MG63 (cell line): ENCODE results near the gene CLBA1. TPM values are rescaled to one million over a fixed set of nuclear protein-coding genes. Genes with fewer than 3 reads are reported as not detected.

Experiments used
- DNase-seq: peaks from one replicate; pipeline ENCODE4 v3.0.0-alpha.2; 2020
- H3K27me3 ChIP-seq: fragments of 250-450 bp; sonication (Bioruptor Pico); 2 replicates; pipeline ENCODE4 v1.5.1; 2020; ENCODE audit warnings: mild to moderate bottlenecking, moderate library complexity
- H3K36me3 ChIP-seq: fragments of 250-450 bp; sonication (Bioruptor Pico); 2 replicates; pipeline ENCODE4 v1.5.1; 2020; ENCODE audit warnings: mild to moderate bottlenecking, moderate library complexity
- H3K4me3 ChIP-seq: fragments of 250-450 bp; sonication (Bioruptor Pico); 2 replicates; pipeline ENCODE4 v1.5.1; 2020; ENCODE audit warnings: mild to moderate bottlenecking, moderate library complexity
- H3K9me3 ChIP-seq: fragments of 250-450 bp; sonication (Bioruptor Pico); 2 replicates; pipeline ENCODE4 v1.5.1; 2020; ENCODE audit warnings: mild to moderate bottlenecking, moderate library complexity
- total RNA-seq: library from RNA; depleted of rRNA; stranded (reverse); fragments of >200 nt; shearing (Covaris generic); gene quantifications from 2 replicates; pipeline ENCODE4 v1.2.3, GENCODE V29; 2014; ENCODE audit warnings: low replicate concordance

CLBA1 gene
- total RNA-seq, 1 experiment from 2014 or later = 10.8 TPM

DNA sequence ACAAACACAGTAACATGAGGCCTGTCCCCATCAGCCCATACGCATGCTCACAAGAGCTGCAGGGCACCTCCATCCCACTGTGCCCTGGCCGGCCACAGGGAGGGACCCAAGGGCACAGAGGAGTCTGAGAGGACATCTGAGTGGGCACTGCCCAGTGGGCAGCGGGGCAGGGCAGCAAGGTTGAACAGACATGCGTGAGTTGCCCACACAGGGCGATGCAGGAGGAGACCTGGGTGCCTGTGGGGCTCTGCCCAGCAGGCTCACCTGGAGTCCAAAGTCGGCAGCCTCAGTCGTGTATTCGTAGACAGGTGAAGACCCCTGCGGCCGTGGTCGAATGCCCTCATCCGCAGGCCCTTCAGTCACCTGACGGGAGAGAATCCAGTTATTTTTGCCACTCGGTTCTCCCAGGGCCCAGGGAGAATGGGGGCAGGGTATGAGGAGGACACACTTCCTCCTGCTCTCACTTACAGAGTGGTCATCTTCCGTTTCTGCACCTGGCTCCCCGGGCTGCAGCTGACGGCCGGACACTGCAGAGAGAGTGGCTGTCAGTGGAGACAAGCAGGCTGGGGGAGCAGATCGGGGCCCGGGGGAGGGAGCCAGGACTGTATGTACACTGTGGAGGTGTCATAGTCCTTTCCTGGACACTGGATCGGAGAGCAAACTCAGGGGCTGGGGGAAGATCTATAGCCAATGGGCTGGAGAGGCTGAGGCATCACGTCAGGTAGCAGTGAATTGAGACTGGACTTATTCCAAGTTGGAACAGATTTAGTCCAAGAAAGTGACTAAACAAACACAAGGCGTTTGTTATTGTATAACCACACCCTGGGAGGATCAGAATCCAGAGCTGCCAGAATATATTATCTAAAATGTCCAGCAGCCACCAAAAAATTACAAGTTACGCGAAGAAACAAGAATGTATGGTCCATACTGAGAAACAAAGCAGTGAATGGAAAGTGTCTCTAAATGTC lies 28.2 kb upstream of the CLBA1 start:
- DNase-seq = no peak

DNA sequence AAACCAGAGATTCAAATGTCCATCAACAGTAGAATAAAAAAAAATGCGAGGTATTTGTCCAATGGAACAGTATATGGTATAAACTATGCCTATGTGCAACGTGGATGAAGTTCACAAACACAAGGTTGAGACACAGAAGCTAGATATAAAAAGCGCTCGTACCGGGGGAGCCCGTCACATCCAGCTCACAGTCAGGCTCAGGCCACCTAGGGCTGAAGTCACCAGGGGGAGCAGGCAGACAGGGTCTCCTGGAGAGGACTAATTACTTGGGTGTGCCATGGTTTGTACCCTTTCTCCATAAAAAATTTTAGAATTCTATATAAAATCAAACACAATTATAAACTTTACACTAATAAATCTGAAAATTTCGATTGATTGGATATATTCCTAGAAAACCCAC lies 21.0 kb upstream of the CLBA1 start:
- no peak overlapping the region for H3K4me3 ChIP-seq
- no peaks in the 10 kb centered on the region for H3K27me3 ChIP-seq
- no peaks in the 10 kb centered on the region for H3K36me3 ChIP-seq
- no peak for DNase-seq
- H3K9me3 ChIP-seq = no peaks in the 10 kb centered on the region

More for the DNA sequence above, 28.2 kb upstream of the CLBA1 start:
- H3K4me3 ChIP-seq = no peak overlapping the region
- no peaks in the 10 kb centered on the region for H3K27me3 ChIP-seq
- no peaks in the 10 kb centered on the region for H3K36me3 ChIP-seq
- H3K9me3 ChIP-seq = no peaks in the 10 kb centered on the region

DNA sequence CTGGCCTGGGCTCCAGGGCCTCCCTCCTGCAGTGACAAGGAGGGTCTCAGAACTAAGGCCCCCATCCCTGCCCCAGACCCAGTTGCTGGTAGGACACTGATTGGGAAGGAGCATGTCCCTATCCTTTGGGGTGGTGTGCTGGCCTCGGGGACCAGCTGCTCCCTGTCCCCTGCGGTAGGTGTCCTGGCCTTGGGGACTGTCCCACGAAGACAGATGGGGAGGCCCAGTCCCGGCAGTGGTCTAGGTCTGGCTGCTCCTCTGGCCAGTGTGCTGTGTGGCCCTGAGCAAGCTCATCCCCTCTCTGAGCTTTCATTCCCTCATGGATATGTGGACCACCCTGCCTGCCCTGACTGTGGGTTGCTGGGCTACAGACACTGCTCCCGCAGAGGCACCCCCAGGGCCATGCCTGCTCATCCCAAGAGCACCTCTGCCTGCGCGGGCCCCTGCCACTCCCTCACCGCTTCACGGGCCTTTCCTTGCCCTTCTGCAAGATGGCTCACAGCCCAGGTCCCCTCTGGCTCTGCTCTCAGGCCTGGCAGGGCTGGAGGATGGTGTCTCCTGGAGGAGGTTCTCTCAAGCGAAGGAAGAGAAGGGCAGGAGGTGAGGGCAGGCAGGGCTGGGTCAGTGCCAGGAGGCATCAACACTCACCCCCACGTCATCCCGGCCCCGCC lies 19.9 kb upstream of the CLBA1 start:
- Histone ChIP-seq H3K4me3 (no peak overlapping the region), H3K27me3 (no peaks in the 10 kb centered on the region), H3K36me3 (no peaks in the 10 kb centered on the region), H3K9me3 (no peaks in the 10 kb centered on the region)
- DNase-seq = no peak

DNA sequence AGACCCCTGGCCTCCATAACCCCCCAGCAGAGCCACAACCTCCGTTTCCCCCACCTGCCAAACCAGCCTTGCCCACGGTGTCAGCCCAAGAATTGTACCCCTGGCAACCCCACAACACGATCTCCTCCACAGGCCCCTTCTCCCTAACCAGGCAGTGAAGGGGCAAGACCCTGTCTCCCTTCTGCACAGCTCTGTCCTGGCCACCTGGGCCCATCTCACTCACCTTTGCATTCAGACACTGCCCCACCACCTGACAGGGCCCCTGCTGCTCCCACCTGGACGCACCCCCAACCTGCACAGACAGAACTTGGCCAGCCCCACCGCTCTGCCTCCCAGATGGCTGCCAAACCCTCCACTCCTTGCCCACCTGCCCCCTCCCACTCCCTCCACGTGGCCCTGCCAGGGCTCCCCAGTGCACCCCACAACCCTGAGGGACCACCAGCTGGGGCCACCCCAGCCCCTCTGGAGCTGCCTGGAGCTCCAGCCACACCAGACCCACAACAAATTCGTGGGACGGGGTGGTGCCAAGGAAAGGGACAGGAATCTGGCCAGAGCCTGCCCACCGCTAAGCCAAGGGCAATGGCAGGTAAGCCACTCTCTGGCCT lies 19.2 kb upstream of the CLBA1 start:
- no peak for DNase-seq
- no peak overlapping the region for H3K4me3 ChIP-seq

DNA sequence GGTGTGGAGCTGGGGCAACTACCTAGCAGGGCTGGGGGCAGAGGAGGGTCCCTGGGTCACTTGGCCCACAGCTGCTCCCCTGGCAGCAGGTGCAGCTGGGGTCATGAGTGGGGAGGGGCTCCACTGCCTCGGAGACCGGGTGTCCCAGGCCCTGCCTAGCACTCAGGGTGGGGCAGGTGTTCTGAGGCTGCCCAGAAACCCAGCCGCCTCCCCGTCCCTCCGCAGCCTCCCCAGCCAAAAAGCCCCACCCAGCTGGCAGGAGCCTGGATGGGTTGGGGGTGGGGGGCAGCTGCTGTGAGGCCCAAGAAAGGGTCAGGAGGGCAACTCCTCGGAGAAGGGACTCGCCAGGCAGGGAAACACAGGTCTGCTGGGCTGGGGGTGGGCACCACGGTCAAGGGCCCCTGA lies 18.6 kb upstream of the CLBA1 start:
- H3K36me3 ChIP-seq = no peaks in the 10 kb centered on the region
- no peak overlapping the region for H3K4me3 ChIP-seq
- no peaks in the 10 kb centered on the region for H3K27me3 ChIP-seq
- H3K9me3 ChIP-seq = no peaks in the 10 kb centered on the region
- DNase-seq = no peak

More for the DNA sequence above, 19.2 kb upstream of the CLBA1 start:
- no peaks in the 10 kb centered on the region for H3K27me3 ChIP-seq
- H3K36me3 ChIP-seq = no peaks in the 10 kb centered on the region
- H3K9me3 ChIP-seq = no peaks in the 10 kb centered on the region

DNA sequence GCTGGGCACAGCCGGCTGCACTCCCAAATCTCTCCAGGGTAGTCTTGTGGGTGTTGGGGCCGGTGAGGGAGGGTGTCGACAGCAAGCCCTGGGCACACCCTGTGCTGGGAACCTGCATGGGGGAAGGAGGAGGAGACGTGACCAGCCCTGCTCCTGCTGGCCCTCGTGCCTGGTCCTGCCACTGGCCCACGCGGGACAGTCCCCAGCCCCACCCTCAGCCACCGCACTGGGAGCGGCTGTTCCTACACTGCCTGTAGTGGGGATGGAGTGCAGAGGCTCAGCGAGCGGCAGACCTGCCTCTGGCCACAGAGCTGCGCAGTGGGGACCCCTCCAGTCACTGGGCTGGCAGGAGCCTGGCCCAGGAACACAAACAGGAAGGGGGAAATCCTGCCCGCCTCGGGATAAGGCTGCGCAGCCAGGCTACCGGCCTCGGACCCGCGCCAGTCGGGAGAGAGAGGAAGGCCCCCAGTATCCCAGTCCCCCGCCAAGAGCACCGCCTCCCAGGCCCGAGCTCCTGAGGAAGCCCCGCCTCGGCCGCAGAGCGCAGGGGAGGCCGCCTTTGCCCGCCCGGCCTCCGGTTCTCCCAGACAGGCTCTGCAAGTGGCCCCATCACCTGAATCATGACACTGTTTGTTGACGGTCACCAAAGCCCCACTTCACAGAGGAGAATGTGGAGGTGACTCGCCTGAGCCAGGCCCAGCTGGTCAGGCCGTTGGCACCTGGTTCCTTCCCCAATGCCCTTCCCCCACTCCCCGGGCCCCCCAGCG lies 18.0 kb upstream of the CLBA1 start:
- Histone ChIP-seq H3K9me3 (no peaks in the 10 kb centered on the region), H3K27me3 (no peaks in the 10 kb centered on the region), H3K36me3 (no peaks in the 10 kb centered on the region), H3K4me3 (no peak overlapping the region)
- DNase-seq = no peak

DNA sequence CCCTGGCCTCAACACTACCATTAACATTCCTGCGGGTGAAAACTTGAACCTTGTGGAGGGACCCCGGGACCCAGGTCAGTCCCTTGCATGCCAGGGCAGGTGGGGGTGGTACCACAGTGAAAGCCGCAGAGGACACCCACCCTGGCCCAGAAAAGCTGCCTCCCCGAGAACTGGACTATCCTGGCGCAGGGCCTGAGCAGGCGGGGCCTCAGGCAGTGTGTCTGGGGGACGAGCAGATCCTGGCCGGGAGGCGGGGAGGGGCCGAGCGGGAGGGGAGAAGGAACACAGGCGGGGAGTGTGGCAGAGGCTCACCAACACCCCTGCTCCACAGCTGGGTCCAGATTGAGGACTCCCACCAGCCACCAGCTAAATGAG lies 17.4 kb upstream of the CLBA1 start:
- no peak overlapping the region for H3K4me3 ChIP-seq
- H3K27me3 ChIP-seq = no peaks in the 10 kb centered on the region
- H3K36me3 ChIP-seq = no peaks in the 10 kb centered on the region
- no peaks in the 10 kb centered on the region for H3K9me3 ChIP-seq
- DNase-seq = no peak

DNA sequence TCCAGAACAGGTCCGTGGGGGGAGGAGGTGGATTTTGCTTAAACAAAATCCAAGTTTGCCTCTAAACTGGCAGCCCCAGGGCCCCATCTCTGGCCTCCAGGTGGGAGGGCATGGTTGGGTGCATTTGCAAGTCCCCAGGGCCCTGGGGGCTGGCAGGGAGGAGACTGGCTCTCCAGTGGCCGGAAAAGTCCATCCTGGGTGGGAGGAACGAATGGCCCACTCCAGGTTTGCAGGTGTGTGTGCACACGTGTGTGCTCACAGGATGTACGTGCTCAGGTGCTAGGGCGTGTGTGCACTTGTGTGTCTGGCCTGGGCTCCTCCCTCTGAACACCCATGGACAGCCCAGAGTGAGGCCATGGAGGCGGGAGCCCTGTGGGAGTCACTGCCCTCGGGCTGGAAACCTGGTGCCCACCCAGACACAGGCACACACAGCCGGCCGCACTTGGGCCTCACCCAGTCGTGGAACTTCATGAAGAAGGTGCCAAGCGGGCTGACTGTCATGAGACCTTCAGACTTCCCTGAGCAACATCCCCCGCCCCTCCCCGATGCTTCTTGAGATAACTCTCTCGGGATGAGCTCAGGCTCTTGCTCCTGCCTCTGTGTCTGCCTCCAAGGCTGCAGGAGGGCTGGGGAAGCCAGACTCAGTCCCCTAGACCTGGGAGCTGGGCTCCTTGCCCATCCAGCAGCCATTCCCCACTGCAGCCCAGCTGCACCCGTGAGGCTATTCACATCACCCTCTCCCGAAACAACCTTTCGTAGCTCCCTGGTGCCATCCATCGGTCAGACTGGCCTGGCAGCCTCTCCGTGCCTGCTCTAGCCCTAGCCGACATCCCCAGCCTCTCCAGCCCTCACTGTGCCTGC lies 16.8 kb upstream of the CLBA1 start:
- no peak for DNase-seq
- H3K4me3 ChIP-seq = no peak overlapping the region

DNA sequence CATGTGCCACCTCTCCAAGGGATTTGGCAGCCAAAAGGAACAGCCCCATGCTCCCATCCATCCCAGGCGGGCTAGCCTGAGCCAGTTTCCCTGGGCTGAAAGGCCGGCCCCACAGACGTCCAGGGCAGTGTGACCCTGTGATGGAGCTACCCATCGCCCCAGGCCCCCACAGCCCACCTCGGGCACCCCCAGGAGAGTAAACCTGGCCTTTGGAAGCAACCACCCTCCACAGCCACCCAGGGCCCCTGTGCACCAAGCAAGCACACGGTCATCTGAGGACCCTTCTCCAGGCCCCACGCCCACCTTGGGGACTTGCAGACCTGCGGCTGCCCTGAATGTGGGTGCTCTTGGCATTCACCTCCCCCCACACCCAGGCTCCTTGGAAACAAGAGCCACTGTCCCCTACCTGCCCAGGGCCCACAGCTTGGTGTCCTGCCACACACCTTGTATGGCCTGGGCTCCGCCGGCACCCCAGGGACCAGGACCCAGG lies 15.8 kb upstream of the CLBA1 start:
- Histone ChIP-seq H3K27me3 (no peaks in the 10 kb centered on the region), H3K36me3 (no peaks in the 10 kb centered on the region), H3K4me3 (no peak overlapping the region), H3K9me3 (no peaks in the 10 kb centered on the region)
- no peak for DNase-seq

More for the DNA sequence above, 16.8 kb upstream of the CLBA1 start:
- Histone ChIP-seq H3K27me3 (no peaks in the 10 kb centered on the region), H3K9me3 (no peaks in the 10 kb centered on the region), H3K36me3 (no peaks in the 10 kb centered on the region)

DNA sequence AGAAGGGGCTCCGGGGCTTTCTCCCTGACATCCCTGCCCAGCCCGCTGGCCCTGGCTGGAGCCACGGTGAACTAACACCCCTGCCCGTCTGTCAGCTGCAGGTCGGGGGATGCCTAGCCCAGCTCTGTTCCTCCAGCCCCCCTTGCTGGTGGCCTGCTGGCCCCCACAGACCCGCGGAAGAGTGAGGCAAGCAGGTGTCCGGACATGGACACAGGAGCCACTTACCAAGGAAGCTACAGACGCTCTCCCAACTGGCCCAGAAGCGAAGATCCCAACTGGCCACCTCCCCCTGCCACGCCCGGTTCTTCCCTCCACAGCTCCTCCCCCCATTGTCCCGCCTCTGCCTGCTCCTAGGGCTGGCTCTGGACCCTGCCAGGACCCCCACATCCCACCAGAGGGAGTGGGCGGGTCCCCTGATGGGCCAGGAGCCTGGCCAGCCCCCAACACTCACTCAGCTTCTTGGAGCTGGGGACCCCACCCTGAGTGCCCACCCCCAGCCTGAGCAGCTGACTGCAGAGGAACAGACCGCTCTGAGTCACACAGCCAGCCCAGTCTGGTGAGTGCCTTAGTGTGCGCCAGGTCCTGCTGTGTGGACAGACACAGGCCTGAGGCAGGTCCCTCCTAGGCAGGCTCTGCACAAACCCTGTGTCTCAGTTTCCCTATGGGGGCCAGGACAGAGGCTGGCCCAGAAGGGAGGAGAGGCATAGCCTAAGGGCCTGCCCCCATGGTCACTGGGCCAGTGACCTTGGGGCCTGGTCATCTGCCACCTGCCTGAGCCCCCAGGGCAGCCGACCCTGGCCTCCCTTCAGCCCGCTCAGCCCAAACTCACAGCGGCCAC lies 15.1 kb upstream of the CLBA1 start:
- Histone ChIP-seq H3K9me3 (no peaks in the 10 kb centered on the region), H3K4me3 (no peak overlapping the region), H3K27me3 (no peaks in the 10 kb centered on the region), H3K36me3 (no peaks in the 10 kb centered on the region)
- peak; percentile 90 for DNase-seq

DNA sequence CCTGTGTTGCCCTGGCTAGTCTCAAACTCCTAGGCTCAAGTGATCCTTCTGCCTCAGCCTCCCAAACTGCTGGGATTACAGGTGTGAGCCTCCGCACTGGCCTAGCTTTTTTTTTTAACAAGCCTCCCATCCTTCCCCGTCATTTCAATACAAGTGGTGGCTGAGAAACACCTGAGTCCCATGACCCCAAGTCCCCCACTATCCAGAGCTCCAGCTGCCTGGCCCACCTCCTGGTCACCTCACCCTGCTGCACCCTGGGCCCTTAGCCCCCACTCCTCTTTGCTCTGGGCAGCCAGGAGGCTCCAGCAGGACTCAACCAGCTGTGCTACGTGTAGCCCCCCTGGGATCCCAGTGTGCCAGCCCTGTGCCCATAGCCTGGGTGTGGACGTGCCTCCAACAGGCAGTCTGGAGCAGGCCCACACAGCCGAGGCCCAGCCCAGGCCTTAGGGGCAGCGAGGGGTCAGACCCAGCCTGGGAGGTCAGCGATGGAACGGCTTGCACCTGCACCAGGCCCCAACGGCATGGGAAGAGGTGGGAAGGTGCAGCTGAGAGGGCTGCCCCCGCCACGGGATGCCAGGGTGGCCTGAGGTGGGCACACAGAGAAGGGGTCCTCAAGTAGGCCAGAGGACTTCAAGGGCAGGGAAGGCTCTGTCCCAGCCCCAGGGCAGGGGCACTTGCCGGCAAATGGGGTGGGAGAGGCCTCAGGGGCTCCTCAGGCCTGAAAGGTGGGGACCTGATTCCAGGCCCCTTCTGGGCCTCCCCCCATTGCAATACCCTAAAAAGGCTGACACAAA lies 13.9 kb upstream of the CLBA1 start:
- H3K27me3 ChIP-seq = no peaks in the 10 kb centered on the region
- DNase-seq = no peak
- H3K36me3 ChIP-seq = no peaks in the 10 kb centered on the region
- no peaks in the 10 kb centered on the region for H3K9me3 ChIP-seq
- no peak overlapping the region for H3K4me3 ChIP-seq

DNA sequence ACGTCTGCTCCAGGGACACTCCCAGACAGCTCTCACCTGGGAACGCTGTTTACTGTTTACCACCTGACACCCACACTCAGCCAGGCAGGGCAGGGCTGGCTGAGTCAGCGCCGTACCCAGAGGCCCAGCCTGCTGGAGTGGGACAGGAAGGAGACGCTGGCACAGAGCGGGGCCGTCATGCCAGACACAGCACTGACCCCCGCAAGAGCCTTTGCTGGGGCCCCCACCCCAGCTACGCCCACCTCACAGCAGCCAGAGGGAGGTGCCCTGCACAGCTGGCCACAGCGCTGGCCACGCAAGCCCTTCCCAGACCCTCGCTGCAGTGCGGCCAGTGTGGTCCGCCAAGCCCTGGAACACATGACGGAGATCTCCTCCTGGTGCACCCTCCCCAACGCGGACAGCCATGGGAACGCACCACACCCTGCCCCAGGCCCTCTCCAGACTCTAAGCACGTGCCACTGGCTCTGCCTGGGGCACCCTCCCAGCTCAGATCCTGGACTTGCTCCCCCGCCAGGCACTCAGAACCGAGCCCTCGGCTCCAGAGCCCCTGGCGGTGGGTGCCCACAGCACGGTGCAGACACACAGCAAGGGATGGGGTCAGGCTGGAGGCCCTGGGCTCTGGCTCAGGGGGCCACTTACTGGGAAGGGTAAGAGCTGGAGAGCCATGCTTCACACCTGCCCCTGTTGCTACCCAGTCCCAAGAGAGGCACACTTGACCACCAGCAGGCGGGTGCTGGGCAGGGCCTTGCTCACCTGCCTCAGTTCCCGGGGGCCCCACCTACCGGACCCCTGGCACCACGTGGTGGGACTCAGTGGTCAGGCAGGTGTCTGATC lies 13.1 kb upstream of the CLBA1 start:
- H3K9me3 ChIP-seq = no peaks in the 10 kb centered on the region
- DNase-seq = peak; percentile 90
- H3K36me3 ChIP-seq = no peaks in the 10 kb centered on the region
- H3K4me3 ChIP-seq = peak overlapping the region; percentile 11; the same call in 1 of the 2 replicates
- no peaks in the 10 kb centered on the region for H3K27me3 ChIP-seq

DNA sequence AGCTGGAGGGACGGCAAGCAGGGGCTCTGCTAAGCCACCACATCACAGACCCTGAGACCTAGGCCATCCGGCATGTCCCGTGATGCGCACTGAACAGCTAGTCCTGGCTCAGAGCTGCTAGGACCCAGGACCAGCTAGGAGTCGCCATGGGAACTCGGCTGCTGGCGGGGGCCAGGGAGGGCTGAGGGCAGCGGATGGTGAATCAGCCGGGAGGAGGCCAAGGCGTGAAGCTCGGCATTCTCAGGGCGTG lies 12.5 kb upstream of the CLBA1 start:
- peak overlapping the region; percentile 11; the same call in 1 of the 2 replicates for H3K4me3 ChIP-seq
- no peaks in the 10 kb centered on the region for H3K27me3 ChIP-seq
- peak; percentile 97 for DNase-seq
- no peaks in the 10 kb centered on the region for H3K9me3 ChIP-seq
- no peaks in the 10 kb centered on the region for H3K36me3 ChIP-seq
